ENCODE measurements around the gene PRELID2. TPM values are rescaled to one million over a fixed set of nuclear protein-coding genes. Genes with fewer than 3 reads are reported as not detected.

The PRELID2 gene
- polyA plus RNA-seq, 3 donors = 0.77 to 2.0 (median 1.5) TPM

- Histone ChIP-seq H3K9me3 (replicated peaks in 1 of 2; ENCODE audit: control insufficient read depth in 1 of 2, insufficient read depth in 1 of 2, low read length in 2 of 2) (no peaks in the 10 kb centered on the region), H4K20me1 (ENCODE audit: insufficient read depth, low read length) (no peaks in the 10 kb centered on the region), H3K4me1 (ENCODE audit: control insufficient read depth in 1 of 2, insufficient read depth in 2 of 2, low read length in 2 of 2) (peaks cover 12 to 17% of the 10 kb centered on the region in 2 donors), H3K4me3 (replicated peaks in 1 of 3; ENCODE audit: low read depth in 2 of 3, low read length in 3 of 3) (no peak overlapping the region), H2AFZ (ENCODE audit: insufficient read depth, low read depth, low read length, poor library complexity, severe bottlenecking) (peak overlapping the region; percentile 21), H3K9ac (ENCODE audit: insufficient read depth, low read length, poor library complexity, severe bottlenecking) (no peak overlapping the region), H3K27me3 (ENCODE audit: control insufficient read depth in 2 of 2, insufficient read depth in 2 of 2, low read length in 2 of 2) (no peaks in the 10 kb centered on the region), H3K27ac (ENCODE audit: low read depth in 1 of 2, low read length in 2 of 2) (no peak overlapping the region), H3K36me3 (replicated peaks in 1 of 2; ENCODE audit: control insufficient read depth in 1 of 2, insufficient read depth in 2 of 2, low read length in 2 of 2) (no peaks in the 10 kb centered on the region), H3K79me2 (ENCODE audit: insufficient read depth, low read length) (no peaks in the 10 kb centered on the region), H3K4me2 (replicated peaks; ENCODE audit: extremely low read depth, low read length, poor library complexity, severe bottlenecking) (no peak overlapping the region)
- H3K9me3 Mint-ChIP-seq = no peaks in the 10 kb centered on the region
- no peak for DNase-seq
- 100% methylated on average over 1 of the region's 10 CpGs for WGBS (ENCODE audit: insufficient coverage)
- no peak overlapping the region for H3K27ac Mint-ChIP-seq
- H3K27me3 Mint-ChIP-seq (ENCODE audit: low read depth in 3 of 3) = peaks cover 0 to 4% (median 1%) of the 10 kb centered on the region in 3 donors
- no peak overlapping the region for H3K4me3 Mint-ChIP-seq
- TF ChIP-seq, protein P1, sequence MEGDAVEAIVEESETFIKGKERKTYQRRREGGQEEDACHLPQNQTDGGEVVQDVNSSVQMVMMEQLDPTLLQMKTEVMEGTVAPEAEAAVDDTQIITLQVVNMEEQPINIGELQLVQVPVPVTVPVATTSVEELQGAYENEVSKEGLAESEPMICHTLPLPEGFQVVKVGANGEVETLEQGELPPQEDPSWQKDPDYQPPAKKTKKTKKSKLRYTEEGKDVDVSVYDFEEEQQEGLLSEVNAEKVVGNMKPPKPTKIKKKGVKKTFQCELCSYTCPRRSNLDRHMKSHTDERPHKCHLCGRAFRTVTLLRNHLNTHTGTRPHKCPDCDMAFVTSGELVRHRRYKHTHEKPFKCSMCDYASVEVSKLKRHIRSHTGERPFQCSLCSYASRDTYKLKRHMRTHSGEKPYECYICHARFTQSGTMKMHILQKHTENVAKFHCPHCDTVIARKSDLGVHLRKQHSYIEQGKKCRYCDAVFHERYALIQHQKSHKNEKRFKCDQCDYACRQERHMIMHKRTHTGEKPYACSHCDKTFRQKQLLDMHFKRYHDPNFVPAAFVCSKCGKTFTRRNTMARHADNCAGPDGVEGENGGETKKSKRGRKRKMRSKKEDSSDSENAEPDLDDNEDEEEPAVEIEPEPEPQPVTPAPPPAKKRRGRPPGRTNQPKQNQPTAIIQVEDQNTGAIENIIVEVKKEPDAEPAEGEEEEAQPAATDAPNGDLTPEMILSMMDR (IDR thresholded peaks at IDR 0.05) = no peak
- intact Hi-C loops (cut with micrococcal nuclease) = loop anchor here in 1 of 2 donors (10.0 kb wide), 1 partner anchor 149 kb away; no protein-coding TSS in a partner anchor
- peaks cover 23% of the 10 kb centered on the region for H3K4me1 Mint-ChIP-seq
- no peaks in the 10 kb centered on the region for H3K36me3 Mint-ChIP-seq
Observed at GRCh38 chr5:145833631-145834200, 1.4 kb downstream of the PRELID2 start.

- intact Hi-C loops (cut with micrococcal nuclease) = loop anchor here in 1 of 2 donors (10.0 kb wide), 1 partner anchor 146 kb away; no protein-coding TSS in a partner anchor
- Histone ChIP-seq H3K79me2 (ENCODE audit: insufficient read depth, low read length) (no peaks in the 10 kb centered on the region), H2AFZ (ENCODE audit: insufficient read depth, low read depth, low read length, poor library complexity, severe bottlenecking) (no peak overlapping the region), H3K27ac (ENCODE audit: low read depth in 1 of 2, low read length in 2 of 2) (no peak overlapping the region), H3K4me2 (replicated peaks; ENCODE audit: extremely low read depth, low read length, poor library complexity, severe bottlenecking) (no peak overlapping the region), H4K20me1 (ENCODE audit: insufficient read depth, low read length) (no peaks in the 10 kb centered on the region), H3K36me3 (replicated peaks in 1 of 2; ENCODE audit: control insufficient read depth in 1 of 2, insufficient read depth in 2 of 2, low read length in 2 of 2) (no peaks in the 10 kb centered on the region), H3K4me1 (ENCODE audit: control insufficient read depth in 1 of 2, insufficient read depth in 2 of 2, low read length in 2 of 2) (peaks cover 7 to 12% of the 10 kb centered on the region in 2 donors), H3K4me3 (replicated peaks in 1 of 3; ENCODE audit: low read depth in 2 of 3, low read length in 3 of 3) (no peak overlapping the region), H3K9me3 (replicated peaks in 1 of 2; ENCODE audit: control insufficient read depth in 1 of 2, insufficient read depth in 1 of 2, low read length in 2 of 2) (no peaks in the 10 kb centered on the region), H3K27me3 (ENCODE audit: control insufficient read depth in 2 of 2, insufficient read depth in 2 of 2, low read length in 2 of 2) (no peaks in the 10 kb centered on the region), H3K9ac (ENCODE audit: insufficient read depth, low read length, poor library complexity, severe bottlenecking) (no peak overlapping the region)
- H3K4me1 Mint-ChIP-seq = peaks cover 17% of the 10 kb centered on the region
- no peaks in the 10 kb centered on the region for H3K9me3 Mint-ChIP-seq
- H3K4me3 Mint-ChIP-seq = no peak overlapping the region
- WGBS (ENCODE audit: insufficient coverage) = no CpG with 5 or more reads among the region's 1 CpG
- H3K27ac Mint-ChIP-seq = peak overlapping the region in 1 of 7 donors; percentile 6
- H3K36me3 Mint-ChIP-seq = no peaks in the 10 kb centered on the region
- no peaks in the 10 kb centered on the region for H3K27me3 Mint-ChIP-seq (ENCODE audit: low read depth in 3 of 3)
- TF ChIP-seq, protein P1 (IDR thresholded peaks at IDR 0.05) = no peak
- no peak for DNase-seq
Observed at GRCh38 chr5:145830594-145830993, 4.5 kb downstream of the PRELID2 start.
